PC-9 (cell line): ENCODE data around the gene NPEPL1. TPM values are rescaled to one million over a fixed set of nuclear protein-coding genes. Genes with fewer than 3 reads are reported as not detected.

Experiments
- BruUV-seq: library from RNA; stranded (reverse); fragments of 400-500 nt; replicated peaks from 2 replicates; lab custom pipeline; 2021; lab: Mats Ljungman, UMichigan
- CTCF ChIA-PET: fragments of 300-600 bp; sonication (Branson Sonifier 250); formaldehyde crosslinking; loops from one replicate; lab custom pipeline; 2022; ENCODE audit warnings: antibody characterized with exemption; lab: Charles Lee
- POLR2A ChIA-PET: fragments of 300-600 bp; sonication (Branson Sonifier 250); formaldehyde crosslinking; loops from one replicate; lab custom pipeline; 2022; ENCODE audit warnings: antibody characterized with exemption; ENCODE audit not compliant: unreplicated experiment; lab: Charles Lee
- DNase-seq, 2 experiments: peaks; one replicate each; pipeline versions ENCODE4 v3.0.0 to v3.0.0-alpha.2; 2015 to 2022; ENCODE audit warnings: mixed read lengths in 1 of 2
- H2AFZ ChIP-seq: fragments of 200-600 bp; sonication (generic); 2 replicates; pipeline ENCODE4 v1.8.1; 2017; ENCODE audit warnings: antibody characterized with exemption
- H3F3A ChIP-seq: fragments of 200-600 bp; sonication (generic); 2 replicates; pipeline ENCODE4 v1.8.1; 2017; ENCODE audit warnings: antibody characterized with exemption, mild to moderate bottlenecking, low read depth; ENCODE audit not compliant: insufficient read depth
- H3K27ac ChIP-seq: fragments of 200-600 bp; sonication (generic); 2 replicates; pipeline ENCODE4 v1.6.1; 2016; ENCODE audit warnings: mixed run types
- H3K27me3 ChIP-seq: fragments of 200-600 bp; sonication (generic); 2 replicates; pipeline ENCODE4 v1.6.1; 2016; ENCODE audit warnings: low read depth, mixed run types; ENCODE audit not compliant: insufficient read depth
- H3K36me3 ChIP-seq: fragments of 200-600 bp; sonication (generic); 2 replicates; pipeline ENCODE4 v1.6.1; 2016; ENCODE audit warnings: low read depth, mixed run types
- H3K4me1 ChIP-seq: fragments of 200-600 bp; sonication (generic); replicated peaks from 2 replicates; pipeline ENCODE4 v1.6.1; 2016; ENCODE audit warnings: mixed run types; ENCODE audit not compliant: insufficient read depth
- H3K4me2 ChIP-seq: fragments of 200-600 bp; sonication (generic); 2 replicates; pipeline ENCODE4 v1.6.1; 2017; ENCODE audit warnings: mixed run types
- H3K4me3 ChIP-seq: fragments of 200-600 bp; sonication (generic); 2 replicates; pipeline ENCODE4 v1.6.1; 2016; ENCODE audit warnings: mixed run types
- H3K79me2 ChIP-seq: fragments of 200-600 bp; sonication (generic); 2 replicates; pipeline ENCODE4 v1.6.1; 2017; ENCODE audit warnings: low read depth, mixed run types
- H3K9me2 ChIP-seq: fragments of 200-600 bp; sonication (generic); 2 replicates; pipeline ENCODE4 v1.8.1; 2017; ENCODE audit warnings: mild to moderate bottlenecking; ENCODE audit not compliant: insufficient read depth
- H3K9me3 ChIP-seq: fragments of 200-600 bp; sonication (generic); 2 replicates; pipeline ENCODE4 v1.8.1; 2016; ENCODE audit warnings: low read depth; ENCODE audit not compliant: insufficient read depth
- H4K20me1 ChIP-seq: fragments of 200-600 bp; sonication (generic); 2 replicates; pipeline ENCODE4 v1.8.1; 2017; ENCODE audit not compliant: insufficient read depth
- CTCF ChIP-seq: fragments of 200-600 bp; sonication (generic); conservative IDR thresholded peaks from 2 replicates; pipeline ENCODE4 v1.6.1; 2017; ENCODE audit warnings: mixed run types, antibody characterized with exemption, mild to moderate bottlenecking, moderate library complexity
- EZH2 ChIP-seq: fragments of 200-600 bp; sonication (generic); IDR thresholded peaks from 2 replicates; pipeline ENCODE4 v1.8.0; 2017; ENCODE audit warnings: antibody characterized with exemption, low read depth
- intact Hi-C: fragments of 100-400 bp; cut with micrococcal nuclease; formaldehyde crosslinking; loops from one replicate; pipeline ENCODE4 v1.10.0; 2022; ENCODE audit not compliant: unreplicated experiment
- total RNA-seq: library from RNA; stranded (reverse); gene quantifications from 2 replicates; pipeline ENCODE4 v1.2.3, GENCODE V29; 2021

Gene NPEPL1
- total RNA-seq, 1 experiment from 2014 or later: 24.0 TPM

GRCh38 chr20:58719258-58719657, 26.7 kb downstream of the NPEPL1 start:
- CTCF ChIA-PET: no interaction called here
- no peaks in the 10 kb centered on the region for H3K9me2 ChIP-seq
- no peak overlapping the region for H3K4me3 ChIP-seq
- POLR2A ChIA-PET: no interaction called here
- no TSS peak for BruUV-seq
- H3K36me3 ChIP-seq: no peaks in the 10 kb centered on the region
- intact Hi-C loops: no loop called here
- no peak overlapping the region for H3K4me2 ChIP-seq
- no peaks in the 10 kb centered on the region for H3K9me3 ChIP-seq
- no peak overlapping the region for H2AFZ ChIP-seq
- peaks cover 61% of the 10 kb centered on the region for H3K27me3 ChIP-seq
- no peaks in the 10 kb centered on the region for H4K20me1 ChIP-seq
- TF ChIP-seq EZH2 (no peak), CTCF (no peak)
- no peaks in the 10 kb centered on the region for H3F3A ChIP-seq
- no peaks in the 10 kb centered on the region for H3K4me1 ChIP-seq
- H3K79me2 ChIP-seq: no peaks in the 10 kb centered on the region
- DNase-seq: no peak
- no peak overlapping the region for H3K27ac ChIP-seq

- intact Hi-C loops: no loop called here
- H2AFZ ChIP-seq: no peak overlapping the region
- no peaks in the 10 kb centered on the region for H3K79me2 ChIP-seq
- H3F3A ChIP-seq: no peaks in the 10 kb centered on the region
- no peak overlapping the region for H3K4me3 ChIP-seq
- BruUV-seq: no TSS peak
- no peak for DNase-seq
- H3K4me1 ChIP-seq: no peaks in the 10 kb centered on the region
- H3K9me2 ChIP-seq: no peaks in the 10 kb centered on the region
- H3K4me2 ChIP-seq: no peak overlapping the region
- H3K27ac ChIP-seq: no peak overlapping the region
- POLR2A ChIA-PET: no interaction called here
- H3K9me3 ChIP-seq: peaks cover 2% of the 10 kb centered on the region; the same call in 1 of the 2 replicates
- no peaks in the 10 kb centered on the region for H4K20me1 ChIP-seq
- CTCF ChIA-PET: no interaction called here
- H3K27me3 ChIP-seq: peaks cover 68% of the 10 kb centered on the region
- no peaks in the 10 kb centered on the region for H3K36me3 ChIP-seq
- TF ChIP-seq CTCF: no peak
- no peak for TF ChIP-seq EZH2
These were observed 27.4 kb downstream of the NPEPL1 start for GRCh38 chr20:58719971-58720371.

GRCh38 chr20:58720890-58721289, 28.3 kb downstream of the NPEPL1 start:
- Histone ChIP-seq H2AFZ (no peak overlapping the region), H3K79me2 (no peaks in the 10 kb centered on the region), H3F3A (no peaks in the 10 kb centered on the region), H3K4me1 (no peaks in the 10 kb centered on the region), H3K27ac (no peak overlapping the region), H4K20me1 (no peaks in the 10 kb centered on the region), H3K4me3 (no peak overlapping the region), H3K9me3 (peaks cover 2% of the 10 kb centered on the region; the same call in 1 of the 2 replicates), H3K4me2 (no peak overlapping the region), H3K27me3 (peaks cover 76% of the 10 kb centered on the region), H3K36me3 (no peaks in the 10 kb centered on the region), H3K9me2 (no peaks in the 10 kb centered on the region)
- ChIA-PET CTCF (no interaction called here), POLR2A (no interaction called here)
- intact Hi-C loops: no loop called here
- no TSS peak for BruUV-seq
- DNase-seq: no peak
- TF ChIP-seq EZH2 (no peak), CTCF (no peak)
